HEK293 (cell line): ENCODE measurements around the gene JMJD7.

Source experiments
- CTCF ChIP-seq: fragments of 450-650 bp; formaldehyde crosslinking; IDR thresholded peaks from 2 replicates; pipeline ENCODE4 v1.5.1; 2016; ENCODE audit warnings: missing biosample characterization, missing genetic modification characterization
- INSM2 ChIP-seq: fragments of 450-650 bp; formaldehyde crosslinking; IDR thresholded peaks from 2 replicates; pipeline ENCODE4 v1.5.1; 2016; ENCODE audit warnings: missing biosample characterization, missing genetic modification characterization
- REST ChIP-seq: fragments of 450-650 bp; formaldehyde crosslinking; IDR thresholded peaks from 2 replicates; pipeline ENCODE4 v1.5.1; 2016; ENCODE audit warnings: missing biosample characterization, missing genetic modification characterization
- WT1 ChIP-seq: fragments of 450-650 bp; formaldehyde crosslinking; IDR thresholded peaks from 2 replicates; pipeline ENCODE4 v1.5.1; 2016; ENCODE audit warnings: missing biosample characterization, missing genetic modification characterization
- ZFHX2 ChIP-seq: fragments of 450-650 bp; formaldehyde crosslinking; conservative IDR thresholded peaks from 2 replicates; pipeline ENCODE4 v1.5.1; 2016; ENCODE audit warnings: missing biosample characterization, missing genetic modification characterization
- ZNF140 ChIP-seq: fragments of 450-650 bp; formaldehyde crosslinking; IDR thresholded peaks from 2 replicates; pipeline ENCODE4 v1.5.1; 2016; ENCODE audit warnings: missing biosample characterization, missing genetic modification characterization
- ZNF16 ChIP-seq: fragments of 450-650 bp; formaldehyde crosslinking; IDR thresholded peaks from 2 replicates; pipeline ENCODE4 v1.5.1; 2016; ENCODE audit warnings: low read depth, missing biosample characterization, missing genetic modification characterization
- ZNF248 ChIP-seq: fragments of 450-650 bp; formaldehyde crosslinking; IDR thresholded peaks from 2 replicates; pipeline ENCODE4 v1.5.1; 2017; ENCODE audit warnings: missing biosample characterization, missing genetic modification characterization
- ZNF274 ChIP-seq, 2 experiments: fragments of 200-500 bp in 1 of 2; fragments of 450-650 bp in 1 of 2; sonication (Bioruptor generic) in 1 of 2; formaldehyde crosslinking in 1 of 2; IDR thresholded peaks; 2 replicates each; pipeline versions ENCODE4 v1.5.1 to v1.6.1; 2014 to 2016; ENCODE audit warnings: borderline replicate concordance in 1 of 2, inconsistent platforms in 1 of 2, low read length in 1 of 2, missing biosample characterization in 1 of 2, missing genetic modification characterization in 1 of 2

- TF ChIP-seq ZNF140 (tag by site-specific recombination) (no peak), CTCF (tag by site-specific recombination) (no peak), ZNF248 (no peak), ZFHX2 (tag by site-specific recombination) (no peak), REST (tag by site-specific recombination) (no peak), ZNF274 (IDR thresholded peaks at IDR 0.05; ENCODE audit: low read length) (no peak), ZNF274 (tag by site-specific recombination; IDR thresholded peaks at IDR 0.05; ENCODE audit: borderline replicate concordance) (no peak), ZNF16 (no peak), WT1 (tag by site-specific recombination) (no peak), INSM2 (tag by site-specific recombination) (no peak)
Observed at GRCh38 chr15:41882689-41883483, 55.0 kb downstream of the JMJD7 start.
